ENCODE measurements around the gene PLGRKT.
"Not testable (repeated sequence)": the region's sequence is repeated elsewhere in the genome, so short reads cannot be mapped to it uniquely, and the experiment has no call there.

The PLGRKT gene

DNA sequence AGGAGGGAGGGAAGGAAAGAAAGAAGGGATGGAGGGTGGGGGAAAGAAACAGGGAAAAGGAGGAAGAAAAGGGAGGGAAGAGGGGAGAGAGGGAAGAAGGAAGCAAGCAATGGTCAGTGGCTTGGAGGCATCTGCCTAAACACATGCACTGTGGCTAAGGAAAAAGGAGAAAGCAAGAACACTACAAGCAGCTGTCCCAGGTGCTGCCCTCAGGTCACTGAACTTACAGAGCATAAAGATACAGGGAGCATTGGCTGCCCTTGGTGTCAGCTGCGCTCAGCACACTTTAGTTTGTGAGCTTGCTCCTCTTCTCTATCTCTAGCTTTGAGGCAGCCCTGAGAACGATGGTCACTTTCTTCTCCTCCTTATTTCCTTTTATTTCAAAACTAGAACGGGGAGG, 40.2 kb downstream of the PLGRKT start:
- not testable (repeated sequence) for DNase-seq, H3K9me3 Mint-ChIP-seq, H3K4me3 Mint-ChIP-seq

DNA sequence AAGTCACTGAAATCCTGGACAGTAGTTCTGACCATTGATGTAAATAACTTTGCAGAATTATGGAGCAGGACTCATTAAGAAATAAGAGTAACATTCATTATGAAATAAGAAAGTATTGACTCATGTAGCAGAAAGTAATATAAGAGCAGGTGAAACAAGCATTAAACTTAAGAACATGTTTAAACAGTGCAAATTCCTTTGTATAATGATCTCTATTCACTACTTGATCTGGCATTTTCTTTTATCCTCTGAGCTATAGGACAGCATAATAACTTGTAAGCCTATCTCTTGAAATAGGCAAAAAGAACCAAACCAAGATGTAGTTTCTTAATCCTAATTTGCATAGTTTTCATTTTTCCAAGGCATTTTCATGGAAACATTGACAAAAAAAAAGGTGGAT, 42.3 kb downstream of the PLGRKT start:
- no peak for DNase-seq
- CTCF ChIA-PET = no interaction called here
- peaks cover 2% of the 10 kb centered on the region for H3K4me1 Mint-ChIP-seq

More for the DNA sequence above, 40.2 kb downstream of the PLGRKT start:
- H3K27me3 Mint-ChIP-seq, H3K4me1 Mint-ChIP-seq, H3K36me3 Mint-ChIP-seq, H3K27ac Mint-ChIP-seq, CTCF ChIA-PET: not testable (repeated sequence)

DNA sequence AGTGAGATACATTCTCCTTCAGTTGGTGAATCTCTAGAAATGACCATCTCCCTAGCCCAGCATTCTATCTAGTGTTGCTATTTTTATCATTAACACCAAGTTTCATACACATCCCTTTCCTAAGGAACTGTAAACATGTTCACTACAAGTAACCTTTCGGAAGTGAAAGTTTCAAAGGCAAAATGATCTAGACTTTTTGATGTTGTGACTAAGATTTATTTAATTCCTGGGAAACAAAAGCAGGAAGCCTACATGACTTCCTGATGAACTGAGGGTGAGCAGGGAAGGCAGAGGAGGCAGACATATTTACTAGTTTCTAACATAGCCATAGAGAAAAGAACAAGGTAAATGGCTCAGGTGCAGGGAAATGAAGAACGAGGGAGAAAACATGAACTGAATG, 43.7 kb downstream of the PLGRKT start:
- not testable (repeated sequence) for H3K36me3 Mint-ChIP-seq, H3K9me3 Mint-ChIP-seq, H3K27me3 Mint-ChIP-seq, H3K4me3 Mint-ChIP-seq, H3K4me1 Mint-ChIP-seq, H3K27ac Mint-ChIP-seq, DNase-seq
- CTCF ChIA-PET = interaction anchor here (0.6 kb wide), 1 partner anchor 385 kb away, joined by 3 read pairs; no protein-coding TSS in a partner anchor

More for the DNA sequence above, 42.3 kb downstream of the PLGRKT start:
- no peaks in the 10 kb centered on the region for H3K36me3 Mint-ChIP-seq
- no peak overlapping the region for H3K4me3 Mint-ChIP-seq
- no peaks in the 10 kb centered on the region for H3K9me3 Mint-ChIP-seq
- H3K27ac Mint-ChIP-seq = no peak overlapping the region
- no peaks in the 10 kb centered on the region for H3K27me3 Mint-ChIP-seq

DNA sequence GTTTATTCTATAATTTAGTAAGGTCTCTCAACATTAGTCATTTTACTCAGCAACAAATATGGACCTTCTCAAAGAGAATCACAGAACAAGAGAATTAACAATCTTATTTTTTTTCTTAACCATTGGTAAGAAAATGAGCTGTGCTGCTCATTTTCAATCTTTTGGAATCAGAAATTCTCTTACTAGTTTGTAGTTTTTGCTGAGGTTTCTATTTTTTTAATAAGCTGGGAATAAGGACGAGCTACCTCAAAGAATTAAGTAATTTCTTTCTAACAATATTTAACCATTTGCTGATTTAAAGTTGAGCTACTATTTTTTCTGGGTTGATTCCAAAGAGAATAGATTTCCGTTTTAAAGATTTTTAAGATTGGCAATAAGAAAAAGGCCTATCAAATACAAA, 44.2 kb downstream of the PLGRKT start:
- no peaks in the 10 kb centered on the region for H3K9me3 Mint-ChIP-seq
- H3K36me3 Mint-ChIP-seq = no peaks in the 10 kb centered on the region
- peaks cover 12% of the 10 kb centered on the region for H3K4me1 Mint-ChIP-seq
- H3K27me3 Mint-ChIP-seq = no peaks in the 10 kb centered on the region
- no peak for DNase-seq
- H3K4me3 Mint-ChIP-seq = no peak overlapping the region
- H3K27ac Mint-ChIP-seq = no peak overlapping the region
- CTCF ChIA-PET = no interaction called here

DNA sequence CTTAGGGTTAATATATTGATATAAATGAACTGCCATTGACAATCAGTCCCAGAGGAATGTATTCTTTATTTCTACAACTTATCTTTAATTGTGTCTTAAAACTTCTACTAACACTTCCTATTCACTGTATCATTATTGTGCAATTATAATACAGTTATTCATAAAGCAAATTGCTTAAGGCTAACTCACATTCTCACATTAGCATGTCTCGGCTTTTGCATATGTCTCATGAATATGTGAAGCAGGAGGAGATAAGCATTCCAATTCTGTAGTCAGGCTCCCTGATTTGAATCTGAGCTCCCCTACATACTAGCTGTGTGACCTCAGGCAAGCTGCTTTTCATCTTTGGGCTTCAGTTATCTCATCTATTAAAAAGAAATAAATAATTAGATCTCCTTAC, 45.4 kb downstream of the PLGRKT start:
- Mint-ChIP-seq H3K36me3 (no peaks in the 10 kb centered on the region), H3K27ac (no peak overlapping the region), H3K27me3 (no peaks in the 10 kb centered on the region), H3K4me1 (peaks cover 12% of the 10 kb centered on the region), H3K9me3 (no peaks in the 10 kb centered on the region), H3K4me3 (no peak overlapping the region)
- no peak for DNase-seq
- CTCF ChIA-PET = interaction anchor here (0.6 kb wide), 1 partner anchor 612 kb away, joined by 3 read pairs; no protein-coding TSS in a partner anchor

DNA sequence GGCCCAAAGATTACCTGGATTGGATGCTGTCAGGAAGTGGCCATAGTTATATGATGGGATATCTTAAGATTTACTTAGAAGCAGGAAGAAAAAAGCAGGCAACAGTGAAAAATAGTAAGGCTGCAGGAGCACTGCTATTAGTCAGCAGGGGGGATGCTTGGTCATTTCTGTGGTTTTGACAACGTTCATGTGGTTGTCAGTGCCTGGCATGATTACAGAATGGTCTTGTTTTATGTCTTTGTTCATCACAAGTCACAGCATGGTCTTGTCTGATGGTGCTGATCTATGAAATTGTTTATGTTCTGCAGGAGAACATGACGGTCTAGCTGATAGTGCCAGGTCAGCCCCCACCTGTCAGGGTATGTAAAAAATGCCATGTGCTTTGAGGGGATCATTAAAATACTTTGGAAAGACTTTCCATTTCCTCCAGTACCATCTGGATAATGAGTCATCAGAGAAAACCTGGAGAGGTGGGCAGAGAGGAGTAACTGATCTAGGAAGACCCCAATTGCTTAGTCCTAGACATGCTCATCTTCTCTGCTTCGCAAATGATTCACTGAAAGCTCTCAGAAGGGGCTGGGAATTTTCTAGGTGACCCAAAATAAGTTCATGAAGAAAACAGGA, 48.5 kb downstream of the PLGRKT start:
- no peak for DNase-seq
- CTCF ChIA-PET = no interaction called here
- Mint-ChIP-seq H3K27me3 (no peaks in the 10 kb centered on the region), H3K9me3 (no peaks in the 10 kb centered on the region), H3K4me1 (peaks cover 12% of the 10 kb centered on the region), H3K4me3 (no peak overlapping the region), H3K27ac (no peak overlapping the region), H3K36me3 (no peaks in the 10 kb centered on the region)

DNA sequence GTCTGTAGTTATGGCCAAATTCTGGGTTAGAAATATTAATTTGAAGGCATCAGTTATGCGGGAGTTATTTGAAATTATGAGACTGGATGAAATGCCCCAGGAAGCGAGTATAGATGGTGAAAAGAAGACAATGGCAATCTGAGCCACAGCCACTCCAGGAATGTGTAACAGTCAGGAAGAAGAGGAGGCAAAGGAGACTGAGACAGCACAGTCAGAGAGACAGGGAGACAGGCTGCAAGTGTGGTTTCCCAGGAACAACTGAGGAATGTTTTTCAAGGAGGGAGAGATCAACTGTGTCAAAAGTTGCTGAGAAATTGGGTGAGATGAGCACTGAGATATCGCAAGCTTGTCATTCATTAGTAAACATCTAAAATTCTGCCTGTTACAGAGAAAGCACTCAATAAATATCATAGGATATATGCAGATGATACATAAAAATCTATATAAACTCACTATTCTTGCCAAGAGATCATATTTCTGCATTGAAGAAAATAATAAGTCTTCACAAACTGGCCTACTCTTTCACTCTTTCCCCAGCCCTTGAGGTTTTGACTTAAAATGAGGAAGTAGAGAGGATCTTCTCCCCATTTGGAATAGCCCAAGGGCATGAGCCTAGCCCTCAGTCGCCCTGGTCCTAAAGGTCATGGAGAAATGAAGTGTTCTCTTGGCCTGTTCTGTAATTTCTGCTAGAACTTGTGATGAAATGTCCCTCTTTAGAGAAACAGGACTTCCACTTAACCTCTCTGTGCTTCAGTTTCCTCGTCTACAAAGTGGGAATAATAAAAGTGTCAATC, 49.5 kb downstream of the PLGRKT start:
- no peaks in the 10 kb centered on the region for H3K27me3 Mint-ChIP-seq
- CTCF ChIA-PET = no interaction called here
- DNase-seq = no peak
- H3K9me3 Mint-ChIP-seq = no peaks in the 10 kb centered on the region
- H3K36me3 Mint-ChIP-seq = no peaks in the 10 kb centered on the region
- H3K27ac Mint-ChIP-seq = no peak overlapping the region
- H3K4me3 Mint-ChIP-seq = no peak overlapping the region
- peaks cover 12% of the 10 kb centered on the region for H3K4me1 Mint-ChIP-seq

DNA sequence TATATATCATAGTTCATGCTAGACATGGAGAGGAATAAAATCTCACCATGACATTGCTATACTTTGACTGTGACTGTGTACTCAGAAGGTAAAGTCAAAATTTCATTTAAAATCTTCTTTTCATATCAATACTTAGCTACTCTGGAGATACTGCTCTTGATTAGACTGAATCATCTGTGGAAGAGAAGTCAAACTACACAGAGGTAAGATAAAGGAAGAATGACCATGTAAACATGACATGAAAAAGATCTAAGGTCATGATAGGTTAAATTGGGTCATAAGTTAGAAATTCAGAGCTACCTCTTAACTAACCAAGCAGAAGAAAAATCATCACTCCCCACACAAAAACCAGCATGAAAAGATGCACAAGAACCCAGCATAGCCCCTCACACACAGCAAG, 53.3 kb downstream of the PLGRKT start:
- Mint-ChIP-seq H3K4me1 (peaks cover 8% of the 10 kb centered on the region), H3K36me3 (peaks cover 13% of the 10 kb centered on the region), H3K9me3 (peaks cover 4% of the 10 kb centered on the region), H3K4me3 (no peak overlapping the region), H3K27ac (no peak overlapping the region), H3K27me3 (no peaks in the 10 kb centered on the region)
- CTCF ChIA-PET = no interaction called here
- no peak for DNase-seq

DNA sequence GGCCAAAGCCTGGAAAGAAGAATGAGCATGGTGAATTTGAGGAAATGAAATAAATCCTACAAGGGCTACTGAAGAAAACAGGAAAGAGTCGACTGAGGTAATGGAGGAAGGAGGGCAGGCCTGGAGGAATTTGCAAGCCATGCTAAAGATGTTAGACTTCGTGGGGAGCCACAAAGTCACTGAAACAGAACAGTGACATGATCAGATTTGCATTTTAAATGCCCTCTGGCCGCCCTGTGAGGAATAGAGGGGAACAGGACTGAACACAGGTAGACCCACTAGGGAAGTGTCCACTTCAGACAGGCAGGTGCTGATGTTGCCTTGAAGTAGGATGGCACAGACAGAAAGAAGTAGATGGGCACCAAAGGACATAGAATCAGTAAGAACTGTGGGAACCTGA, 55.2 kb downstream of the PLGRKT start:
- CTCF ChIA-PET = no interaction called here
- Mint-ChIP-seq H3K27ac (no peak overlapping the region), H3K36me3 (peaks cover 15% of the 10 kb centered on the region), H3K4me3 (no peak overlapping the region), H3K4me1 (no peaks in the 10 kb centered on the region), H3K9me3 (peaks cover 4% of the 10 kb centered on the region), H3K27me3 (no peaks in the 10 kb centered on the region)
- no peak for DNase-seq

DNA sequence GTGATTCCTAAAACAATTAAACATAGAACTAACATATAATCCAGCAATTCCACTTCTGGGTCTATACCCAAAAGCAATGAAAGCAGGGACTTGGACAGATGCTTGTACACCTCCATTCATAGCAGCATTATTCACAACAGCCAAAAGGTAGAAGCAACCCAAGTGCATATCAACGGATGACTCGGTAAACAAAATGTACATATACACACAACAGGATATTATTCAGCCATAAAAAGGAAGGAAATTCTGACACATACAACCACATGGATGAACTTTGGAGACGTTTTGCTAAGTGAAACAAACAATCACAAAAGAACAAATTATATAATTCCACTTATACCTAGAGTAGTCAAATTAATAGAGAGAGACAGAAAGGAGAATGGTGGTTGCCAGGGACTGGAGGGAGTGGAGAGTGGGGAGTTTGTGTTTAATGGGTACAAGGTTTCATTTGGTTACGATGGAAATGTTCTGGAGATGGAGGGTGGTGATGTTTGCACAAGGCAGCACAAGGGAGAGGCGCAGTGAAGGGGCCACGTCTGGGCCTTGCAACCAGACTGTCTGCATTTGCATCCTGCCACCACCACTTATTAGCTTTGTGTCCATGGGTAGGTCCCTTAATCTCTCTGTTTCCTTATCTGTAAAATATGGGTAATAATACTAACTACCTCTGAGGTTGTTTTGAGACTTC, 61.8 kb downstream of the PLGRKT start:
- H3K36me3 Mint-ChIP-seq = peaks cover 15% of the 10 kb centered on the region
- CTCF ChIA-PET = no interaction called here
- DNase-seq = no peak
- H3K27ac Mint-ChIP-seq = no peak overlapping the region
- H3K4me1 Mint-ChIP-seq = peaks cover 25% of the 10 kb centered on the region
- no peaks in the 10 kb centered on the region for H3K27me3 Mint-ChIP-seq
- peaks cover 4% of the 10 kb centered on the region for H3K9me3 Mint-ChIP-seq
- H3K4me3 Mint-ChIP-seq = no peak overlapping the region

DNA sequence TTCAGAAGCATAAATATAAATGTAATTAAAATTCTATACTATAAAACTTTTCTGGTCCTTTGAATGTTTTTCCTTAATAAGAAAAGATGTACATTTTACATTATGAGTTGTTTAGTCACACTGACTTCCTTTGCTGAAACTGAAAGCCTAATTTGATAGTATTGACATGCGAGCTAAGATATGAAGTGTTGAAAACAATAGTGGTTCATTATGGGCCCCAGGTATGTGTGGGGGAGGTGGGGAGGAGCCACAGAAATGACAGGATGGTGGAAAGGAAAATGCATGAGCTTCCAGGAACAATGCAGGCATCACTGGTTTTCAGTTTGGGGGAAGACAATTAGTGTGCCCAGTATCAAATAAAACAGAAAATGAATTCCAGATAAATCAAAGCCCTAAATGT, 62.6 kb downstream of the PLGRKT start:
- Mint-ChIP-seq H3K4me3 (no peak overlapping the region), H3K27ac (no peak overlapping the region), H3K27me3 (no peaks in the 10 kb centered on the region), H3K4me1 (peaks cover 25% of the 10 kb centered on the region), H3K36me3 (peaks cover 10% of the 10 kb centered on the region), H3K9me3 (no peaks in the 10 kb centered on the region)
- no peak for DNase-seq
- CTCF ChIA-PET = no interaction called here

DNA sequence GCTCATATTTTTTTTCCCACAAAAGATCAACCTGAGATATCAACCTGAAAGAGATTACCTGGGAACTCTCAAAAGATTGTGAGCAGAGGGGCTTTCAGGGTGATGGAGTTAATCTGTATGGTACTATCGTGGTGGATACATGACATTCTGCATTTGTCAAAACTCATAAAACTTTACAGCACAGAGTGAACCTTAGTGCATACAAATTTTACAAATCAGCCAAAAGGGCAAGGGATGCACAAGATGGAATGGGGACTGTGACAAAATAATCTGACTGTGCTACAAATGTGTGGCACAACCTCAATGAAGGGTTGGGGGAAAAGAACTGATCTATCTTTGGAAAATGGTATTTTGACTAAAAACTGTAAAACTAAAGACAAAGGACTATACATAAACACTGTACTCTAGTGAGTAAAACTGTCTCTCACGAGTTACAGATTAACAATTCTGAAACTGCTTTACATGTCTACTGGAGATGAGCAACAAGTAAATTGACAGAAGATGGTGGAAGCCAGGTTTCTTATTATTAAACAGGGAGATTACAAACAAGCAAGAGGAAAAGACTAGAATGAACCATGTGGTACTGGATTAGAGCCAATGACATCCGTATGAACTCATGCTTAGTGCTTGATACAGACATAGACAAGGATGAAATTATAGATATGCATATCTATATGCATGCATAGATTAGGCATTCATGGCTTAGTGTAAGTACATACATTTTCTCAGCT, 73.3 kb downstream of the PLGRKT start:
- H3K27me3 Mint-ChIP-seq = no peaks in the 10 kb centered on the region
- CTCF ChIA-PET = no interaction called here
- peaks cover 2% of the 10 kb centered on the region for H3K4me1 Mint-ChIP-seq
- DNase-seq = no peak
- peaks cover 27% of the 10 kb centered on the region for H3K36me3 Mint-ChIP-seq
- no peak overlapping the region for H3K27ac Mint-ChIP-seq
- H3K4me3 Mint-ChIP-seq = no peak overlapping the region
- peaks cover 11% of the 10 kb centered on the region for H3K9me3 Mint-ChIP-seq

DNA sequence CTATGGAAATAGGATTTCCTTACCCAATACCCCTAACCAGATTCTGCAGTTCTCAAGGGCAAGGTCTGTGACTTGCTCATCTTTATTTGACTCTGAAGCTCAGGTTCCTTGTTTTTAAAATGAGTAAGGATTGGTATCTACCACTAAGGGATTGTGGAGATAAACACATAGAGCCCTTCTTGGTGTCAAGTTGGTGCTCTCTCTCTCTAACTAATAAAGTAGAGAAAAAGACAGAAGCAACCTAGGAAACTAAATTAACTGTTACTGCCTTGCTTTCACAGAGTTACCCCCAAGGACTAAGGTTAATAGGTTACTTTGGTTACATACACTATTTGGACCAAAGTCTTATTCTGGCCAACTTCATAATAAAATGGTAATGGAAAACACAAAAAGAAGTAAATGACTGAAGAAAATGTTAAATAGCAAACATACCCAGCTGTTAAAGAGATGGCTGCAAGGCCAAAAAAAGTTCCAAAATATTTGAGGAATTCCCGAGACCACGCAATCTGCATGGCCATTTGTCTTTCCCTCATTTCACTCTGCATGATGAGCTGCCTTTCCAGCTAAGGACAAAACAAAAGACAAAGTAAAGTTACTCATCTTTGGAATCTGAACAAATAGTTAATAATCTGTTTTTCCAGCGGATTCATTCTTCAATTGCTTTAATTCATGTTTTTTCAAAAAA, 76.3 kb downstream of the PLGRKT start:
- Mint-ChIP-seq H3K36me3 (peaks cover 36% of the 10 kb centered on the region), H3K27me3 (no peaks in the 10 kb centered on the region), H3K4me1 (no peaks in the 10 kb centered on the region), H3K9me3 (peaks cover 5% of the 10 kb centered on the region), H3K27ac (no peak overlapping the region), H3K4me3 (no peak overlapping the region)
- CTCF ChIA-PET = no interaction called here
- no peak for DNase-seq

DNA sequence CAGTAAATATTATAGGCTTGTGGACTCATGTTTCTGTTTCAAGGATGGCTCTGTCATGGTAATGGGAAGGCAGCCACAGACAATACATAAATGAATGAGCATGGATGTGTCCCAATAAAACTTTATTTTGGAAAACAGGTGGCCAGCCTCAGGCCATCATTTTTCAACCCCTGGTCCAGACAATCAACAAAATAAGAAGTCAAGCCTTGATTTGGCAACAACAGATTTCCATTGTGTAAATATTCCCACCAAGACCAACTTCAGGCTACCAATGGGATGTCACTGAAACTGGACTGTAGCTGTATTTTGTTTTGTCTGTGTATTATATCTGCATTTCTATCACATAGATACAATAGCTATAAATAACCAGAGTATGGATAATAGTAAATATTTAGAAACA, 77.4 kb downstream of the PLGRKT start:
- H3K36me3 Mint-ChIP-seq = peaks cover 36% of the 10 kb centered on the region
- no peak overlapping the region for H3K27ac Mint-ChIP-seq
- H3K27me3 Mint-ChIP-seq = no peaks in the 10 kb centered on the region
- DNase-seq = no peak
- peaks cover 5% of the 10 kb centered on the region for H3K9me3 Mint-ChIP-seq
- CTCF ChIA-PET = no interaction called here
- no peaks in the 10 kb centered on the region for H3K4me1 Mint-ChIP-seq
- no peak overlapping the region for H3K4me3 Mint-ChIP-seq
